ENCODE data around the gene FER1L5.

The FER1L5 gene

DNA sequence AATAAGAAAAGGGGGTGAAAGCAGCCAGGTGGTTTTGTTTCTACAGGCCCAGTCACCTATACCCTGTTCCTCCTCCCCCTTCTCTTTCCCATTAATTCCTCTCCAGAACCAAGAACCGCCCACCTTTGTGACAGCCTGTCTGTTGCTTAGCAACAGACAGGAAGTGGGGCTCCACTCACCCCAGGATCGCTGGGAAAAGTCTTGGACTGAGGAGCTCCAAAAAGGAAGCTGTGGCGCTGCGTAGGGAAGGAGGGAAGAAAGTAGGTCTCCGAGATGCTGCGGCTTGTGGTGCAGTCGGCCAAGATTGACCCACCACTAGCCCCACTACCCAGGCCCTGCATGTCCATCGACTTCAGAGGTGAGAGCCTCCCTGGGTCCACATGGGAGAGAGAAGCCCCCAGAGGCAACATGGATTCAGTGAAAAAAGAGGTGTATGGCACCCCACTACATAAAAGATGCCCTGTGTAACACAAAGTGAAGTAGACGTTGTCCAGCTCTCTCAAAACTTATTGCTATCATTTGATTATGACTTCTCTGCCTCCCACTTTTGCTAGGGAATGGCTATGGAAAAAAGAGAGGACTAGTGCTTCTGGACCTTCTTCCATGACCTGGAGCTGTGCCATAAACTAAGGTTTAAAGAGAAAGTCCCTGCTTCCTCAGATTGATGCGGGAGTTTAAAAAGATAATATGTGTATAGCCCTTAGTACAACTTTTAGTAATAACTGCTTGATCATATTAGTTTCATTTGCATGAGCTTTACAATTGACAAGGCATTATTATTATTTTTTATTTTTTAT lies at the start of gene FER1L5:
Gene FER1L5 (plus strand): TSS at position 201 of the 797 bp plus-strand sequence. CDS start 73 bp downstream, at position 274.
- DNase-seq (ENCODE audit: low spot score), result no peak

DNA sequence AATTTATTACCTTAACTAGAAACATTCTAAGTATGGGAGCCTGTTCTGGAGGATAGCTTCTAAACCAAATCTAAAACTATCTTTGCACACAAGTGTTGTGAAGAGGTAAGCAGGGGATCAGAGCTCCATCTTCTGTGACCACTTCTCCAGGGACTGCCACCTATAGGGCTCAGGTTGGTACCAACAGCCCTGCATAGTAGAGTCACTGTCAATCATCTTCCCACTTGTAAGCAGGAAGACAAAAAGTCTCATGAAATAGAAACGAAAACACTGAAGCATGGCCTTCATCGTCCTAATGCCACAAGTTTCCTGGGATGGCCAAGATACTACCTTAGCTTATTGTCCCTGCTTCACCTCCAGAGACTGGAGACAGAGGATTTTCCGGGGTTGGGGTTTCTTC lies 48.3 kb upstream of the FER1L5 start:
- DNase-seq (ENCODE audit: low spot score), result no peak

DNA sequence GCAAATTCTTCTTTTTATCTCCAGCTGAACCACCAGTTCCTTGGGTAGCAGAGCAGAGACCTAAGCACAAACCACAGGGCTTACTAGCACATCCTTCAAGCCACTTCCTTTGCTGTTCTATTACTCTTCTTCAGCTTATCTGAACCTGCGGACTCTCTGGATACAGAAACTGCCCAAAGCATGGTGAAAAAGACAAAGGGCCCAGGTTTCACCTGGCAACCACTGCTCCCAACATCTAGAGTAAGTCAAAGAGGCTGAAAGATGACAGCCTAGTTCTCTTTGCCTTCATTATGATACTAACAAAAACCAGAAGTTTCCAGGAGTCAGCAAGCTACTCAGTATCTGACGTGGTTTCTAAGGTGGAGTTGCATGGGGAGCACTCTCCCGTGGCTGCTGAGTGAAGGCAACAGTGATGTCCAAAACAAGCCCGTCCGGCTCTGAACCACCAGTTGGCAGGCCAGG lies 47.8 kb upstream of the FER1L5 start:
- peak; percentile 24 for DNase-seq (ENCODE audit: low spot score)

DNA sequence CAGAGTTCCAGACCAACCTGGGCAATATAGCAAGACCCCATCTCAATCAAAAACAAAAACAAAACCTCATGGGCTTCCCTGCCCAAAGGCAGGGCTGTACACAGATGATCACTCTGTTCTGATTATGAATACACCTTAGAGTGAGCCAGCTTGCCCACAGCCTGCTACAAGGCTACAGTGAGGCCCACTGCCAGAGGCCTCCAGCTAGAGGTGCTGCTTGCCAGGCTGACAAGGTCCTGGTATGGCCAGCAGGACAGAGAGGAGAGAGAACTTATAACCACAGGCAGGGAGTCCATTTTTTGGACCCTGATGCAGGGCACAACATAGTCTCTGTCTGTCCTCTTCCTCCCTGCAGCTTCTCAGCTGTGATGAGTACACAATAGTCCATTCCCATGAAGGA lies 46.0 kb upstream of the FER1L5 start:
- no peak for DNase-seq (ENCODE audit: low spot score)

DNA sequence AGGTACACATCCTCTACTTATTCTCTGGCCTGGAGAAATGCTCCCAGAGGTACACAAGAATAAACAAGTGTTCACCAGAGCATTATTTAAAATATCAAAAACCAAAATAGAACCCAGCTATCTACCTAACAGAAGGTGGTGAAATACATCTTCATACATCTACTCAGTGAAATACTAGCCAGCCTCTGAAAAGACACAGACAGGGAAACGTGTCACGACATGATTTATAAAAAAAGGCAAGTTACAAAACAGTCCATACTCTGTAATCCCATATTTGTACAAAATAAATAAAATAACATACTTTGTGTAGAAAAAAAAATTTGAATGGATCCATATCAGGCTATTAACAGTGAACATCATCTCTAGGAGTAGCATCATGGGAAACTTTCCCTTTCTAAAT lies 42.6 kb upstream of the FER1L5 start:
- DNase-seq (ENCODE audit: low spot score), result no peak

DNA sequence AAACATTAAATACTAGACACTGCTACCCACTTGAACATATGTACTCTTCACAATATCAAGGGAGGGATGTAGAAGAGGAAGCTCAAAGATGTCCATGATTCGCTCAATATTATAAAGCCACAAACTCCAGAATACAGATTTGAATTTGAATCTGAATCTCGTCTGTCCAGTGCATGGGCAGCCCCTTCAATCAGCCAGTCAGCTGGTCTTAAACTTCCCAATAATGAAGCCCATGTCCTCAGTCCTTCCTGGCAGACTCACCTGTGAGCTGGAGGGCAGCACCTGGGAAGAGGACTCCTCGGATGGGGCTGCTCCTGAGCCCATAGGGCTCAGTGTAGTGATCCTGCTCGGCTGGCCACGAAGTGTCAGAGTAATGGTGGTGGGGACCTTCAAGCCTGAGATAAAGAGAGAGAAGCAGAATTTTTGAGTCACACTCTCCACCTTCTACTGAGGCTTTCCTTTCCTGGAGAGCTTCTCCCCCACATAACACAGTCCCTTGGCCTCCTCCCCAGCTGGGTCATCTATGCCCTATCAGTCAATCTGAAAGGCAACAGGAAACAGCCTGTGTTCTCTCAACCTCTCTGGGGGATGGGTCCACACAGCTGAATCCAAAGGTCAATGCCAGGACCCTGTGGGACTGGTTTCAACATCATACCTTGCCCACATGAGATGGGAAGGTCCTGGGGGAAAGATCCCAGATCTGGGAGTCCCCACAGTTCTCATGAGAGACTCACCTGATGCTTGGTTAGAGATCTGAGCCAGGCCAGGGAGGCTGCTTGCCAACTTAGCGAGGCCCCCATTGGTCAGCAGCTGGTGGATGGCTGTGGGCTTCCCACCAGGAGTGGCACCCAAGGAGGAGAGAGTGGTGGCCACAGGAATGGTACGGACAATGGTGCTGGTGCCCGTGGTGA lies 40.9 kb upstream of the FER1L5 start:
- no peak for DNase-seq (ENCODE audit: low spot score)

DNA sequence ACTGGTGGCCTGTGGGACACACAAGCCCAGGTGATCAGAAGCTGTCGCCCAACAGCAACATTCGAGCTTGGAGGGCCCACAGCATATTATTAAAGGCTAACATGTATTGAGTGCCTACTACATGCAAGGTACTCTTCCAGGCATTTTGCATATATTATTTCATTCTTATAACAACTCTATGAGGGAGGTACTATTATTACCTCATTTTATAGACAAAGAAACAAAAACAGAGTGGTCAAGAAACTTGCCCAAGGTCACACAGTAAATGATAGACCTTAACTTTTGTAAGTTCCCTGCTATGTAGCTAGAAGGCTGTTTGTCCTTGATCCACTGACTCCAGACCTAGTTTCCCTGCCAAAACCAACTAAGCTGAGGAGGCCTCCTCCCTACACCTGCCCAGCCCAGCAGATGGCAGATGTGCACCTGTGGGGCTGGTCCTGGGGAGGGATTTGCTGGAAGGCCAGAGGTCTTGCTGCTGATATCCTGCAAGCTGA lies 40.2 kb upstream of the FER1L5 start:
- no peak for DNase-seq (ENCODE audit: low spot score)

DNA sequence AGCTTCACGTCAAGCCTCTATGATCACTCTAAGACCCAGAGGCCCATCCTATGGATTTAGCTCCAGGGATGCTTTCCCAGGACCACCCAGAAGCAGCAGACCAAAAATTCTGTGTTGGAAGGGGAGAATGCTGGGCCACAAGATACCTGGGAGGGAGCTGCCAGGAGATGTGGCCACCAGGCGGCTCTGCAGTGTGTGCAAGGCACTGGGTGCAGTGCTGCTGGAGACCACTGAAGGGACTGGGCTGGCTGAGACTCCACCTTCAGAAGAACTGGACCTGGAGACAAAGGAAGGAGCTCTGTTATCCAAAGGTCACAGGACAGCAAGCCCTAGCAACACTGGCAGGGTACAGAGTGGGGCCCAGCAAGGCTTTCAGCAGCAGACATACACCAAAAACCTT lies 38.5 kb upstream of the FER1L5 start:
- no peak for DNase-seq (ENCODE audit: low spot score)

DNA sequence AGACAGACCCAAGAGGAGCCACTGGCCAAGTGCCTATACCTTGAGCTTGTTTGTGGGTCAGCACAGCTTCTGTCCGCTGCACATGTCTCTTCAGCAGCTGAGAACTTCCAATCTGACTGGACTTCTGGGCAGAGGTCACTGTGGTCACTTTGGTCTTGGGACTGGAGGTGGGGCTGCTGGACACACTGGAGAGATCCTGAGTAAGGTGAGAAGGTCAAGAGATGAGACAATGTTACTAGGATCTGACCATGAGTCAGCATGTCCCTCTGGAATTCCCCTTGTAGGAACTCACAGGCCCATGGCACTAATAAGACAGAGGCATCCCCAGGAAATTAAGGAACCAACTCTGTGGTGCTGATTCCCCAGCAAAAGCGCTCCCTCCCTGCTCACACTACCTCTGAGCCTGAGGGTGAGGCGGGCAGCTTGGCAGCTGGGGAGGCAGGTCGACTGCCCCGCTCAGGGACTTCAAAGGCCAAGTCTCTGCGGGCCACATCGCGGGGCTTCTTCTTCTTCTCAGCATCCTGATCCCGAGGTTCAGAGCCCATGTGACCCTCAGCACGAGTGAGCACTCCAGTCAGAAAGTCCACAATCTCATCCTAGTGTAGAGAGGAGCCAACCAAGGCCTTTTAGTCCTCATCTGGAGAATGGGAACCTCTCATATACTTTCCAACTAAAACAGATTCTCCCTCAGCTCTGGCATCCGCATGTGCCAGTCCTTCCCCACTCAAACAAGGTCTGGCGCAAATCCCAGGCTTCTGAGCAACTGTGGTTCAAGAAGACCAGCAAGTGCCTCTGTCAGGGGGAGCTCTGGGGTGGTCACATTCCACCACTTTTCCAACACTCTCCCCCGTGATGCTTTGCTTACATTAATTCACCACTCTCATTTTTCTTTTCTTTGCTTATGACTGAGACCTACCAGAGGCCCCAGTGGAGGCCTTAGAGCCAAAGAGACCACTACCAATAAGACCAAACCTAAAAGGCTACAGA lies 33.8 kb upstream of the FER1L5 start:
- no peak for DNase-seq (ENCODE audit: low spot score)

DNA sequence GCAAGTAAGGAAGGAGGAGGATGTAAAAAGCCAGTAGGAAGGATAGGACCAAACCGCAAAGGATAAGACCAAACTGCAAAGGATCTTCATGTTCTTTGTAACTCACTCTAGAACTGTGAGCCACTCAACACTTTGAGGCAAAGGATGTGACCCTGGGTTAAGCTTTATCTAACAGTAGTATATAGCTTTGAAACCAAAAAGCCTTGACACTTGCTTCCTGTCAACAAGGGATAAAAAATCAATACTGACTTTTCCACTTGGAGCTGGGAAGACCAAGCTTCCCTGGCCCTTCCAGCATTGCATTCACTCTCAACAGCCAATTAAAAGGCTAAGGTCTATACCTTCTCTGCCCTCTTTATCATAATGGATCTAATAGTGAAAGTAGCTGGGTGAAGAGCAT lies 26.4 kb upstream of the FER1L5 start:
- no peak for DNase-seq (ENCODE audit: low spot score)

DNA sequence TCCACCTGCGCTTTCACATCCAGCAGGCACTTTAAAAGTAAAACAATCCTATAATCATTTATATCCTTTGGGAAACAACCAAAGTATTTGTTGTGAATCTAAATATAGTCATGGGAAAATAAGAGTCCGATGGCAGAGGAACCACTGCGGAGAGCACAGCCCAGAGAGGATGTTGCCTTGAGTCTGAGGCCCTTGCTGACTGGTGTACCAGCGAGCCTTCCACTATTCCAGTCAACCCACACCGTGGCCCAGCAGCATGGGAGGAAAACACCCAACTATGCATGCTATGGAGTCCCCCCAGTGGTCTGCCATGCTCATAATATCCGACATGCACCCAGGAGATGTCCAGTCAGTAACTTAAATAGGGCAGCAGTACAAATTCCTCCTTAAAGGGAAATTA lies 26.0 kb upstream of the FER1L5 start:
- no peak for DNase-seq (ENCODE audit: low spot score)

DNA sequence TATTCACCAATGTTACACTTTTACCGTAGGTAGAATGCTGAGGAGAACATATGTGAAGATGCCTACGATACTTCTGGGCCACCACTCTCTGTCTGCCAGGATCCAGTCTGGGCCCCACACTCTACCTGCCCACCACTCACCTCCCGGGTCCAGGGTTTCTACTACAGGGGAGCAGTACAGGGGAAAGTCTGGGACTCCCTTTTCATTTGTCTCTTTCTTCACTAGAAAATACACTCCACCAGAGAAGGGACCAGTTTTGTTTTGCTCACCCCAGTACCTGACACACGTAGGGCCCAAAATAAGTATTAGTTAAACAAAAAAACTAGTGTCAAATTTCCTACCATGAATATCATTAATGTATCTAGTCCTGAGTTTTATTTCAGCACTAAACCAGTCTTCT lies 25.6 kb upstream of the FER1L5 start:
- DNase-seq (ENCODE audit: low spot score), result no peak

DNA sequence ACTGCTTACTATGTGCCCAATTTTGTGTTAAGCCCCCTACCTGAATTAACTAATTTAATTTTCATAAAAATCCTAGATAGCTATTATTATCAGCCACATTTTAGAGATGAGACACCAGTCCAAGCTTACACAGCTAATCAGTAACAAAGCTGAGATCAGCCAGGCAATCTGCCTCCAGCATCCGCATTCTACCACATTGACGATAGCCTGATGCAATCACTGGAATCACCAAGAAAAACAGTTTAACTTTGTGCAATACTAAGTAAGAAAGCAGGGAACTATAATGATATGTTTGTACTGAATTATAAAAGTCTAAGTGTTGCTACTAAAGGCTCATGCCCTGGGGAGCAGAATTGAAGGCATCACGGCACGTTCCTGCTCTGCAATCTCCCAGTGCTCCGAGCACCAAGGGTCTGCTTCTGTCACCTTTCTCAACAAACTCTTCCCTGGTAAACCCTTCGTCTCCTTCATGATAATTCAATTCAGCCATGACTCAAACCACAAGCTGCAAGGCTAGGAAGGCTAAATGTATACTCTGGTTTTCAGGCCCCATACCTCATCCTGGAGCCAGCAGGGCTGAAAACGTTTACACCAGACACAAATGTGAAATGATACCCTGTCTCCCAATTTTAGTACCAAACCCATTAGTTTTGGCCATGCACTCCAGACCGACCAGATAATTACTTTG lies 23.8 kb upstream of the FER1L5 start:
- no peak for DNase-seq (ENCODE audit: low spot score)

DNA sequence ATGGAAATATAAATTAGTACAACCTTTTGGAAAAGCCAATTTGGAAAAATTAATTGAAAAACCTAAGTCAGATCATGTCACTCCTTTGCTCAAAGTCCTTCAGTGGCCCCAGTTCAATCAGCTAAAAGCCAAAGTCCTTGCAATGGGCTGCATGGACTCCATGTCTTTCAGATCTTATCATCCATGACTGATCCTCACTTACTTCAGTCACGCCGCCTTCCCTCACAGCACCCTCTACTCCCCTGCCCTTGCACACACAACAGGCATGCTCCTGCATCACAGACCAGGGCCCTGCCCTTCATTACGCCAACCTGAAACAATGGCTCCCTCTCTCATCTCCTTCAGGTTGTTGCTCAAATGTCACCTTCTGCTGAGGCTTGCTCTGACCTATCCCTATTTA lies 20.0 kb upstream of the FER1L5 start:
- DNase-seq (ENCODE audit: low spot score), result no peak

DNA sequence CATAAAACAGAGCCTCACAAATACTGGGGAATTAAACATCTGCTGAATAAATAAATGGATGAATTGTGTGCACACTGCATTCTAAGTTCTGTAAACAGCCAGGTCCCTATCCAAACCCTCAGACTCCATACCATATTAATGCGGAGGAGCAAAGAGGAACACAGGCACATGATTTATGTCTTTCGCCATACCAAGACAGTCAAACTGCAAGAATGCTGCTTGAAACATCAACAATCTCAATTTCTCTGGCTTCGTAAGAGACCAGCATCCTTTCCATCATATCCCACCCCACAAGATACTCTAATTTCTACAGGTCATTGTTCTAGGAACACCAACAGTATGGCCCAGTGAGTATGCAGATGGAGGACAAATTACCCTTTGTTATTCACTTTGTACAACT lies 19.4 kb upstream of the FER1L5 start:
- no peak for DNase-seq (ENCODE audit: low spot score)

DNA sequence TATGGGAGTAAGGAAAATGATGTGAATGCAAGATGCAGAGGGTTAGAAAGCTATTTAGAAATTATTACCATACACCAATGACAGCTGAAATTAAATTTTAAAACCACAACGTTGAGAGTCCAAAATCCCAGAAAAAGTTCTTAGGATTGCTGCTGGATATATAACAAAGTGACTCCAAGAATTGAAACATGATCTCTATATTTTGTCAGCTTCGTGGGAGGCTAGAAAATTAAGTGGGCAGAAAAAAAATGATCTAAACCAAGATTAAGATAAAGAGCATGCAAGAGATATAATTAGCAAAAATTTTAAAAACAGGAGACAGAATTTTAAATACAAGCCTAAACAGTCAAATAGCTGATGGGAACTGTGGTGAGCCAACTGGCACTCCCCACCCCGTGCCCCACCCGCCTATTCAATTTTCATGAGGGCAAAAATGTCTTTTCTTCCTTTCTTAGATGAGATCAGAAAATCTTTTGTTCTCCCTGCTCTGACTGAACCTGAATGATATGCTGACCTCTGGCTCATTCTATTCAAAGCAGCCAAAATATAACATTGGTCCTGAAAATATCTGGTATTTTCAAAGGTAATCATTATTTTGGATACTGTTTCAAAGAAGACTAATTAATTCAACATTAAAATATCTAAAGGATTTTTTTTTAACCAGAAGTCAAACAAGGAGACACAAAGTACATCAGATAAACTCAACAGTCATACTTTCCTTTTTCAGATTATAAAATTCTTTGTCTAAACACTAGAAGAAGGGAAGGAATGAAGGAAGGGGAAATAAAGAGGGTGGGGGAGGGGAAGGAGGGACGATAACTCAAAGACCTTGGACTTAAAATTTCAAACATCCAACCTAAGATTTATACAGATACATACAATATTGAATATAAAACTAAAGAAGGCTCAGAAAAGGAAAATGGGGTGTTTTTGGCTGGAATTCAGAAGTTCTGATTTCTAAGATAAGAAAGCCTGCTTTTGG lies 16.7 kb upstream of the FER1L5 start:
- DNase-seq (ENCODE audit: low spot score), result no peak

DNA sequence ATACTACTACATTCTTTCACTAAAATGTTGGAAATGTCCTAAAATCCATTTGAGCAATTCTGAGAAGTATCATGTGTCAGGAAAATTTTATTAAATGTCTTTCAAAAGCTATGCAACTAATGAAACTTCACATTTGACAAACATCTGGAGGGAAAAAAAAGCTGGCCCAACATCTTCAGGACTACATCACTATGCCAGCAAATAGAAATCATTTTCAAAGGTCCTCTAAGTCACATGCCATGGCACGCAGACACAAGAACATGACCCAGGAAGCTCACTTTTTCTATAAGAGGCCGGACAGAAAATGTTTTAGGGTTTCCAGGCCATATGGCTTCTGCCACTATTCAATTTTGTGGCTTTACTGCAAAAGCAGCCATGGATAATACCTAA lies 16.0 kb upstream of the FER1L5 start:
- DNase-seq (ENCODE audit: low spot score), result no peak

DNA sequence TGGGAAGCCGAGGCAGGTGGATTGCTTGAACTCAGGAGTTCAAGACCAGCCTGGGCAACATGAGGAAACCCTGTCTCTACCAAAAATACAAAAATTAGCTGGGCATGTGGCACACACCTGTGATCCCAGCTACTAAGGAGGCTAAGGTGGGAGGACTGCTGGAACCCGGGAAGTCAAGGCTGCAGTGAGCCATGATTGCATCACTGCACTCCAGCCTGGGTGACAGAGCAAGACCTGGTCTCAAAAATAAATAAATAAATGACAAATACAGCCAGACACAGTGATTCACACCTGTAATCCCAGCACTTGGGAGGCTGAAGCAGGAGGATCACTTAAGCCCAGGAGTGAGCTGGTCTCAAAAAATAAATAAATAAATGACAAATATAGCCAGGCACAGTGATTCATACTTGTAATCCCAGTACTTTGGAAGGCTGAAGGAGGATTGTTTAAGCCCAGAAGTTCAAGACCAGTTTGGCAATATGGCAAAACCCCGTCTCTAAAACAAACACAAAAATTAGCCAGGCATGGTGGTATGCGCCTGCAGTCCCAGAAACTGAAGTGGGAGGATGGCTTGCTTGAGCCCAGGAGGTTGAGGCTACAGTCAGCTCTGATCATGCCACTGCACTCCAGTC lies 10.6 kb upstream of the FER1L5 start:
- DNase-seq (ENCODE audit: low spot score), result no peak

DNA sequence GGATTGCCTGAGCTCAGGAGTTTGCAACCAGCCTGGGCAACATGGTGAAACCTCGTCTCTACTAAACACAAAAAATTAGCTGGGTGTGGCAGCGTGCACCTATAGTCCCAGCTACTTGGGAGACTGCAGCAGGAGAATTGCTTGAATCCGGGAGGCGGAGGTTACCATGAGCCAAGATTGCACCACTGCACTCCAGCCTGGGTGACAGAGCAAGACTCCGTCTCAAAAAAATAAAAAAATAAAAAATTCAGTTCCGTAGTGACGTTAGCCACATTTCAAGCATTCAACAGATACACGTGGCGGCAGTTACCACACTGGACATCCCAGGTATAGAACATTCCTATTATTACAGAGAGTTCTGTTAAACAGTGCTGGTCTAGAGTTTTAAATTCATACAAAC lies 8.9 kb upstream of the FER1L5 start:
- DNase-seq (ENCODE audit: low spot score), result no peak

Measured in CD4-positive, alpha-beta T cell treated with Interleukin-15 for 4 hours (primary cell).